IMR-90 (cell line): ENCODE results near the gene STX8. TPM values are rescaled to one million over a fixed set of nuclear protein-coding genes. Genes with fewer than 3 reads are reported as not detected.

Experiments used
- ATAC-seq: fragments of 200-7000 bp; cut with Tn5 transposase; 2 replicates; pipeline ENCODE4 v1.9.1; 2020; ENCODE audit warnings: low read depth, mild to moderate bottlenecking, moderate library complexity
- BruUV-seq: library from RNA; stranded (reverse); fragments of 400-500 nt; replicated peaks from 2 replicates; lab custom pipeline; 2021; lab: Mats Ljungman, UMichigan
- CTCF ChIA-PET: fragments of 300-600 bp; formaldehyde crosslinking; extraction: SDS; loops from one replicate; lab custom pipeline; 2021; ENCODE audit warnings: antibody characterized with exemption; lab: Yijun Ruan, JAX
- POLR2A ChIA-PET: fragments of 300-600 bp; sonication (Branson Sonifier 250); formaldehyde crosslinking; loops from one replicate; lab custom pipeline; 2022; ENCODE audit warnings: antibody characterized with exemption; ENCODE audit not compliant: unreplicated experiment; lab: Charles Lee
- DNase-seq: peaks from one replicate; pipeline ENCODE4 v3.0.0; 2013
- H2AFZ ChIP-seq: replicated peaks from 2 replicates; pipeline ENCODE3; 2013; ENCODE audit warnings: low read length, mild to moderate bottlenecking; ENCODE audit not compliant: poor library complexity
- H2AK5ac ChIP-seq: 2 replicates; pipeline ENCODE4 v1.6.1; 2013; ENCODE audit warnings: low read depth, low read length, inconsistent platforms
- H2AK9ac ChIP-seq: replicated peaks from 2 replicates; pipeline ENCODE3; 2013; ENCODE audit warnings: mild to moderate bottlenecking, low read depth, low read length, moderate library complexity; ENCODE audit not compliant: poor library complexity
- H2BK120ac ChIP-seq: 2 replicates; pipeline ENCODE4 v1.6.1; 2013; ENCODE audit warnings: low read depth, low read length, inconsistent platforms
- H2BK15ac ChIP-seq: 3 replicates; pipeline ENCODE4 v1.6.1; 2013; ENCODE audit warnings: low read depth, low read length, inconsistent platforms
- H2BK20ac ChIP-seq: 2 replicates; pipeline ENCODE4 v1.6.1; 2013; ENCODE audit warnings: low read depth, mild to moderate bottlenecking, inconsistent platforms, low read length, moderate library complexity
- H2BK5ac ChIP-seq: 2 replicates; pipeline ENCODE4 v1.6.1; 2013; ENCODE audit warnings: mild to moderate bottlenecking, low read depth, low read length, inconsistent platforms; ENCODE audit not compliant: poor library complexity, severe bottlenecking
- H3K14ac ChIP-seq: replicated peaks from 2 replicates; pipeline ENCODE4 v1.6.1; 2013; ENCODE audit warnings: low read depth, low read length, inconsistent platforms
- H3K18ac ChIP-seq: 2 replicates; pipeline ENCODE4 v1.6.1; 2013; ENCODE audit warnings: low read depth, low read length, control low read depth
- H3K23ac ChIP-seq: 2 replicates; pipeline ENCODE4 v1.6.1; 2013; ENCODE audit warnings: low read depth, low read length, inconsistent platforms
- H3K27ac ChIP-seq: 2 replicates; pipeline ENCODE4 v1.5.1; 2013; ENCODE audit warnings: mild to moderate bottlenecking, control low read depth, low read length; ENCODE audit not compliant: insufficient read depth
- H3K27me3 ChIP-seq: 2 replicates; pipeline ENCODE4 v1.6.1; 2013; ENCODE audit warnings: low read length; ENCODE audit not compliant: control insufficient read depth, insufficient read depth
- H3K36me3 ChIP-seq: 2 replicates; pipeline ENCODE4 v1.6.1; 2013; ENCODE audit warnings: low read length, mixed read lengths; ENCODE audit not compliant: control insufficient read depth, insufficient read depth
- H3K4ac ChIP-seq: 2 replicates; pipeline ENCODE4 v1.6.1; 2013; ENCODE audit warnings: low read depth, low read length, inconsistent platforms
- H3K4me1 ChIP-seq: 2 replicates; pipeline ENCODE4 v1.6.1; 2013; ENCODE audit warnings: low read length, mixed read lengths; ENCODE audit not compliant: control insufficient read depth, insufficient read depth
- H3K4me2 ChIP-seq: 2 replicates; pipeline ENCODE4 v1.6.1; 2013; ENCODE audit warnings: low read depth, mild to moderate bottlenecking, control low read depth, low read length, moderate library complexity
- H3K4me3 ChIP-seq: 2 replicates; pipeline ENCODE4 v1.5.1; 2013; ENCODE audit warnings: low read depth, mild to moderate bottlenecking, control low read depth, low read length, moderate library complexity; ENCODE audit not compliant: insufficient read depth
- H3K56ac ChIP-seq: 2 replicates; pipeline ENCODE4 v1.6.1; 2013; ENCODE audit warnings: low read length, inconsistent platforms; ENCODE audit not compliant: insufficient read depth; ENCODE audit errors: extremely low read depth
- H3K79me1 ChIP-seq, 2 experiments: 2 replicates each; pipeline ENCODE4 v1.6.1; 2013; ENCODE audit warnings: low read length in 2 of 2, inconsistent platforms in 1 of 2, low read depth in 1 of 2
- H3K9ac ChIP-seq: 2 replicates; pipeline ENCODE4 v1.6.1; 2013; ENCODE audit warnings: low read depth, low read length, control low read depth
- H3K9me1 ChIP-seq: 2 replicates; pipeline ENCODE4 v1.6.1; 2013; ENCODE audit warnings: low read length, inconsistent platforms; ENCODE audit not compliant: insufficient read depth
- H3K9me3 ChIP-seq: 2 replicates; pipeline ENCODE4 v1.6.1; 2013; ENCODE audit warnings: low read length; ENCODE audit not compliant: control insufficient read depth, insufficient read depth
- H4K20me1 ChIP-seq: 2 replicates; pipeline ENCODE4 v1.6.1; 2013; ENCODE audit warnings: low read length, inconsistent platforms; ENCODE audit not compliant: insufficient read depth
- H4K5ac ChIP-seq: 2 replicates; pipeline ENCODE4 v1.6.1; 2013; ENCODE audit warnings: mild to moderate bottlenecking, low read depth, low read length, control low read depth
- H4K8ac ChIP-seq, 2 experiments: 2 replicates each; pipeline ENCODE4 v1.6.1; 2013; ENCODE audit warnings: low read depth in 2 of 2, low read length in 2 of 2, control low read depth in 1 of 2, inconsistent platforms in 1 of 2
- H4K91ac ChIP-seq: 2 replicates; pipeline ENCODE4 v1.6.1; 2013; ENCODE audit warnings: low read depth, low read length, inconsistent platforms; ENCODE audit not compliant: insufficient read depth
- BHLHE40 ChIP-seq: fragments of 150-350 bp; IDR thresholded peaks from 2 replicates; pipeline ENCODE4 v1.6.1; 2016; ENCODE audit warnings: mild to moderate bottlenecking, low read depth, low read length
- CHD1 ChIP-seq: IDR thresholded peaks from 2 replicates; pipeline ENCODE4 v1.6.1; 2012; ENCODE audit warnings: low read depth, low read length, improper control_type of control experiment
- MXI1 ChIP-seq: IDR thresholded peaks from 2 replicates; pipeline ENCODE4 v1.6.1; 2012; ENCODE audit warnings: low read depth, mild to moderate bottlenecking, low read length, moderate library complexity, borderline replicate concordance
- NFE2L2 ChIP-seq: fragments of 150-350 bp; IDR thresholded peaks from 2 replicates; pipeline ENCODE4 v1.6.1; 2016; ENCODE audit warnings: low read depth, mild to moderate bottlenecking, low read length
- RFX5 ChIP-seq: IDR thresholded peaks from 2 replicates; pipeline ENCODE4 v1.8.0; 2012; ENCODE audit warnings: low read depth, mild to moderate bottlenecking, low read length, moderate library complexity
- WGBS, 2 experiments: methylation state at CpG; one replicate each; pipeline versions ENCODE4 v1.1.5 to v1.1.7; 2013; ENCODE audit warnings: missing lambda C conversion rate in 2 of 2; ENCODE audit not compliant: insufficient read length in 1 of 2; ENCODE audit errors: extremely low coverage in 2 of 2; 5-methylcytosine and 5-hydroxymethylcytosine counted together
- dilution Hi-C: fragments of 300-500 bp; cut with HindIII; formaldehyde crosslinking; loops from one replicate; pipeline ENCODE4 v1.14.3; 2018; ENCODE audit warnings: low sequenced_read_pairs; ENCODE audit not compliant: unreplicated experiment
- in situ Hi-C: fragments of 300-500 bp; cut with MboI; formaldehyde crosslinking; loops from 3 replicates; pipeline ENCODE4 v1.14.3; 2019; ENCODE audit warnings: low sequenced_read_pairs, inconsistent platforms, mixed read lengths
- intact Hi-C: fragments of 100-400 bp; cut with micrococcal nuclease; formaldehyde crosslinking; loops from 2 replicates; pipeline ENCODE4 v1.10.0; 2022
- polyA plus RNA-seq, 3 experiments: library from polyadenylated mRNA; depleted of rRNA; stranded (reverse); fragments of >200 nt; gene quantifications; 2 replicates each; pipeline ENCODE4 v1.2.3, GENCODE V29; 2012; ENCODE audit warnings: low replicate concordance in 1 of 3
- total RNA-seq: library from RNA; depleted of rRNA; stranded (reverse); fragments of >200 nt; gene quantifications from 2 replicates; pipeline ENCODE4 v1.2.3, GENCODE V29; 2012
- TF ChIP-seq, protein P1 (sequence below): conservative IDR thresholded peaks from 2 replicates; pipeline ENCODE4 v1.5.1; 2012; ENCODE audit warnings: mild to moderate bottlenecking, low read depth, low read length, improper control_type of control experiment
- TF ChIP-seq, protein P2 (sequence below): fragments of 150-350 bp; IDR thresholded peaks from 2 replicates; pipeline ENCODE4 v1.6.1; 2017; ENCODE audit warnings: mild to moderate bottlenecking, antibody characterized with exemption, low read length, low read depth

STX8 gene
- total and polyA plus RNA-seq, 2 of the 4 experiments (the other 2 are of a cell fraction), result 26.5 to 47.0 TPM

DNA sequence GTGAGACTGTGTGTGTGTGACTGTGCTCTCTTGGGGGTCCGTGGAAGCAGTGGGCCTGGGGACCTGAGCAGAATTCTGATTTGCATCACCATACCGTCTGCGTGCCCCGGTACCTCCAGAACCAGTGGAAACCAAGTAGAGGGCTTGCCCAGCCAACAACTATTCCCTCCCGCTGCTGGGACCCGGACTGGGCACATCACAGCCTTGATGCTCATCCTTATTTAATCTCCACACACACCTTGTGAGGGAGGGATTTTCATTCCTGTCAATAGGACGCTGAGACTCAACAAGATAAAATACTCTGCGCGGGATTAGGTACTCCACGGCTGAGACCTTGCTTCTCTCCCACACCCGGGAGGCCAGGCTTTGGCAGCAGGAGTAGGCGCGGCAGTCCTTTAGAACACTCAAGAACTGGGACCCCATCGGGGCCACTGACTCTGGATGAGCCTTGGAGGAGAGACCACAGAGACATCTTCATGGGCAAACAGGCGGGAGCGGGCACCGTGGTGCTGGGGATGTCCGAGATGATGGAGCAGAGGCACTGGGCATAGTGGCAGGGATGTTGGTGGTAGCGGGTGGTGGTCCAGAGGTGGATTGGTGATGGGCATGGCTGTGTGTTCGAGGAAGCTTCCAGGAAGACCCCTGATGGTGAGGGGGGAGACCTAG lies 346.3 kb downstream of the STX8 start:
- ChIA-PET CTCF (no interaction called here), POLR2A (no interaction called here)
- Histone ChIP-seq H3K79me1 (no peaks in the 10 kb centered on the region), H4K91ac (no peak overlapping the region), H2BK5ac (no peak overlapping the region), H3K14ac (no peak overlapping the region), H2BK20ac (no peak overlapping the region), H4K8ac (no peak overlapping the region), H3K4ac (no peak overlapping the region), H3K56ac (no peak overlapping the region), H3K23ac (no peak overlapping the region), H3K9me3 (no peaks in the 10 kb centered on the region), H4K5ac (no peak overlapping the region), H4K20me1 (no peaks in the 10 kb centered on the region), H2BK15ac (no peak overlapping the region), H2AFZ (no peak overlapping the region), H3K4me2 (no peak overlapping the region), H3K4me1 (peaks cover 8% of the 10 kb centered on the region; the same call in 1 of the 2 replicates), H3K4me3 (no peak overlapping the region), H3K9me1 (no peaks in the 10 kb centered on the region), H3K36me3 (no peaks in the 10 kb centered on the region), H2AK5ac (no peak overlapping the region), H3K27me3 (no peaks in the 10 kb centered on the region; the same call in 1 of the 2 replicates), H3K9ac (no peak overlapping the region), H2BK120ac (no peak overlapping the region), H3K18ac (no peak overlapping the region; the same call in 1 of the 2 replicates), H2AK9ac (no peak overlapping the region), H3K27ac (no peak overlapping the region)
- TF ChIP-seq RFX5 (no peak), MXI1 (no peak), NFE2L2 (no peak), CHD1 (no peak), BHLHE40 (no peak)
- TF ChIP-seq, protein P1, sequence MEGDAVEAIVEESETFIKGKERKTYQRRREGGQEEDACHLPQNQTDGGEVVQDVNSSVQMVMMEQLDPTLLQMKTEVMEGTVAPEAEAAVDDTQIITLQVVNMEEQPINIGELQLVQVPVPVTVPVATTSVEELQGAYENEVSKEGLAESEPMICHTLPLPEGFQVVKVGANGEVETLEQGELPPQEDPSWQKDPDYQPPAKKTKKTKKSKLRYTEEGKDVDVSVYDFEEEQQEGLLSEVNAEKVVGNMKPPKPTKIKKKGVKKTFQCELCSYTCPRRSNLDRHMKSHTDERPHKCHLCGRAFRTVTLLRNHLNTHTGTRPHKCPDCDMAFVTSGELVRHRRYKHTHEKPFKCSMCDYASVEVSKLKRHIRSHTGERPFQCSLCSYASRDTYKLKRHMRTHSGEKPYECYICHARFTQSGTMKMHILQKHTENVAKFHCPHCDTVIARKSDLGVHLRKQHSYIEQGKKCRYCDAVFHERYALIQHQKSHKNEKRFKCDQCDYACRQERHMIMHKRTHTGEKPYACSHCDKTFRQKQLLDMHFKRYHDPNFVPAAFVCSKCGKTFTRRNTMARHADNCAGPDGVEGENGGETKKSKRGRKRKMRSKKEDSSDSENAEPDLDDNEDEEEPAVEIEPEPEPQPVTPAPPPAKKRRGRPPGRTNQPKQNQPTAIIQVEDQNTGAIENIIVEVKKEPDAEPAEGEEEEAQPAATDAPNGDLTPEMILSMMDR, result no peak
- TF ChIP-seq, protein P2, sequence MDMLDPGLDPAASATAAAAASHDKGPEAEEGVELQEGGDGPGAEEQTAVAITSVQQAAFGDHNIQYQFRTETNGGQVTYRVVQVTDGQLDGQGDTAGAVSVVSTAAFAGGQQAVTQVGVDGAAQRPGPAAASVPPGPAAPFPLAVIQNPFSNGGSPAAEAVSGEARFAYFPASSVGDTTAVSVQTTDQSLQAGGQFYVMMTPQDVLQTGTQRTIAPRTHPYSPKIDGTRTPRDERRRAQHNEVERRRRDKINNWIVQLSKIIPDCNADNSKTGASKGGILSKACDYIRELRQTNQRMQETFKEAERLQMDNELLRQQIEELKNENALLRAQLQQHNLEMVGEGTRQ, result no peak
- no peak for DNase-seq
- dilution Hi-C loops, result no loop called here
- no TSS peak for BruUV-seq
- in situ Hi-C loops, result no loop called here
- no peak for ATAC-seq
- intact Hi-C loops, result no loop called here
- 66% methylated on average over 7 of the region's 20 CpGs; no CpG with 5 or more reads in 1 of the 2 experiments for WGBS, 2 experiments
